Hepatocyte (in vitro differentiated cells): ENCODE results near the gene FTMT. TPM values are rescaled to one million over a fixed set of nuclear protein-coding genes. Genes with fewer than 3 reads are reported as not detected.

ENCODE experiments used
- DNase-seq: peaks from one replicate; pipeline ENCODE4 v3.0.0-alpha.2; 2016; ENCODE audit warnings: low spot score
- H2AFZ ChIP-seq: fragments of 200-600 bp; sonication (generic); 2 replicates; pipeline ENCODE4 v1.6.0; 2016; ENCODE audit warnings: antibody characterized with exemption, mild to moderate bottlenecking
- H3K27ac ChIP-seq: fragments of 200-600 bp; sonication (generic); 2 replicates; pipeline ENCODE4 v1.5.1; 2016; ENCODE audit warnings: mild to moderate bottlenecking
- H3K27me3 ChIP-seq: fragments of 200-600 bp; sonication (generic); 2 replicates; pipeline ENCODE4 v1.6.1; 2016
- H3K36me3 ChIP-seq: fragments of 200-600 bp; sonication (generic); replicated peaks from 2 replicates; pipeline ENCODE4 v1.5.1; 2016; ENCODE audit warnings: low read depth; ENCODE audit not compliant: insufficient read depth
- H3K4me1 ChIP-seq: fragments of 200-600 bp; sonication (generic); 2 replicates; pipeline ENCODE4 v1.5.1; 2016; ENCODE audit warnings: mild to moderate bottlenecking, moderate library complexity; ENCODE audit not compliant: insufficient read depth
- H3K4me2 ChIP-seq: fragments of 200-600 bp; sonication (generic); 2 replicates; pipeline ENCODE4 v1.6.0; 2016
- H3K4me3 ChIP-seq: fragments of 200-600 bp; sonication (generic); 2 replicates; pipeline ENCODE4 v1.5.1; 2016; ENCODE audit warnings: mild to moderate bottlenecking
- H3K79me2 ChIP-seq: fragments of 200-600 bp; sonication (generic); 2 replicates; pipeline ENCODE4 v1.6.0; 2017; ENCODE audit warnings: mild to moderate bottlenecking
- H3K9me2 ChIP-seq: fragments of 200-600 bp; sonication (generic); replicated peaks from 2 replicates; pipeline ENCODE4 v1.6.0; 2017; ENCODE audit warnings: mild to moderate bottlenecking; ENCODE audit not compliant: insufficient read depth
- H3K9me3 ChIP-seq: fragments of 200-600 bp; sonication (generic); 2 replicates; pipeline ENCODE4 v1.5.1; 2016; ENCODE audit warnings: low read depth, mild to moderate bottlenecking
- H4K20me1 ChIP-seq: fragments of 200-600 bp; sonication (generic); 2 replicates; pipeline ENCODE4 v1.6.0; 2016; ENCODE audit warnings: mild to moderate bottlenecking; ENCODE audit not compliant: insufficient read depth, poor library complexity, severe bottlenecking
- CTCF ChIP-seq: fragments of 200-600 bp; sonication (generic); IDR thresholded peaks from 2 replicates; pipeline ENCODE4 v1.5.1; 2016; ENCODE audit warnings: antibody characterized with exemption, mild to moderate bottlenecking; ENCODE audit not compliant: poor library complexity
- EZH2 ChIP-seq: fragments of 200-600 bp; sonication (generic); IDR thresholded peaks from 2 replicates; pipeline ENCODE4 v1.6.1; 2016; ENCODE audit warnings: antibody characterized with exemption, mild to moderate bottlenecking, borderline replicate concordance
- EZH2phosphoT487 ChIP-seq: fragments of 200-600 bp; sonication (generic); IDR thresholded peaks from one replicate; pipeline ENCODE4 v1.6.1; 2018; ENCODE audit warnings: antibody characterized with exemption, mild to moderate bottlenecking, low read depth, moderate library complexity; ENCODE audit not compliant: unreplicated experiment, severe bottlenecking
- polyA plus RNA-seq: library from polyadenylated mRNA; unstranded; fragments of >200 nt; fragmentation: Nextera tagmentation; extraction: Ambion mirVana; gene quantifications from 2 replicates; pipeline ENCODE4 v1.2.1, GENCODE V29; 2016
- total RNA-seq: library from RNA; depleted of rRNA; stranded (reverse); fragments of >200 nt; gene quantifications from 2 replicates; pipeline ENCODE4 v1.2.3, GENCODE V29; 2014

FTMT gene
- total and polyA plus RNA-seq, 2 experiments from 2014 or later = not detected

GRCh38 chr5:121899346-121899745, 47.7 kb downstream of the FTMT start:
- Histone ChIP-seq H3K27ac (no peak overlapping the region), H4K20me1 (no peaks in the 10 kb centered on the region), H3K27me3 (no peaks in the 10 kb centered on the region), H3K4me1 (no peaks in the 10 kb centered on the region), H3K36me3 (no peaks in the 10 kb centered on the region), H3K79me2 (no peaks in the 10 kb centered on the region), H3K9me2 (no peaks in the 10 kb centered on the region), H2AFZ (no peak overlapping the region), H3K9me3 (no peaks in the 10 kb centered on the region), H3K4me2 (no peak overlapping the region), H3K4me3 (no peak overlapping the region)
- DNase-seq = no peak
- TF ChIP-seq EZH2 (no peak), CTCF (no peak), EZH2phosphoT487 (no peak)

Other genes with a start within 250 kb of the FTMT start
- gene SRFBP1, start 110.1 kb downstream of the FTMT start, total RNA-seq = 17.7 and 21.3 TPM in 2 replicates
- 5.2 and 6.7 TPM in 2 replicates for gene SRFBP1, start 110.1 kb downstream of the FTMT start, polyA plus RNA-seq
- gene LOX, start 226.4 kb downstream of the FTMT start, total RNA-seq = 98.2 and 120 TPM in 2 replicates
- 216 and 238 TPM in 2 replicates for gene LOX, start 226.4 kb downstream of the FTMT start, polyA plus RNA-seq